GM12872 (cell line): ENCODE results near the gene FAAP20.
A peak's percentile ranks its signal among the peaks of the same experiment; 100 is the strongest.

Source experiments
- CTCF ChIP-seq: IDR thresholded peaks from 3 replicates; pipeline ENCODE4 v1.5.1; 2011; ENCODE audit warnings: low read depth, mild to moderate bottlenecking, low read length, moderate library complexity; ENCODE audit not compliant: insufficient read depth

Gene FAAP20

GRCh38 chr1:2194898-2195673, 514 bp upstream of the FAAP20 start:
- peak; percentile 95 for TF ChIP-seq CTCF

GRCh38 chr1:2193514-2194281, 874 bp downstream of the FAAP20 start:
- TF ChIP-seq CTCF, result no peak

GRCh38 chr1:2192031-2192995, 2.3 kb downstream of the FAAP20 start:
- no peak for TF ChIP-seq CTCF

- TF ChIP-seq CTCF, result no peak
These were observed 4.0 kb downstream of the FAAP20 start for GRCh38 chr1:2190491-2190976.

GRCh38 chr1:2189459-2190425, 4.8 kb downstream of the FAAP20 start:
- TF ChIP-seq CTCF, result no peak

GRCh38 chr1:2188336-2188735, 6.2 kb downstream of the FAAP20 start:
- TF ChIP-seq CTCF, result no peak
